HepG2 (cell line): ENCODE measurements around the gene MAN1A1. TPM values are rescaled to one million over a fixed set of nuclear protein-coding genes. Genes with fewer than 3 reads are reported as not detected.

Experiments used
- ATAC-seq: fragments of 200-7000 bp; cut with Tn5 transposase; 3 replicates; pipeline ENCODE4 v1.9.1; 2020; ENCODE audit warnings: mild to moderate bottlenecking, moderate library complexity
- BruUV-seq: library from RNA; stranded (reverse); fragments of 400-500 nt; replicated peaks from 2 replicates; lab custom pipeline; 2021; lab: Mats Ljungman, UMichigan
- CTCF ChIA-PET: fragments of 300-600 bp; formaldehyde crosslinking; extraction: SDS; loops from one replicate; lab custom pipeline; 2021; ENCODE audit warnings: low total read pairs, inconsistent platforms, low intra/inter-chr PET ratio; lab: Yijun Ruan, JAX
- POLR2A ChIA-PET: fragments of 350-600 bp; sonication (Branson Sonifier 250); formaldehyde crosslinking; loops from one replicate; lab custom pipeline; 2020; ENCODE audit warnings: antibody characterized with exemption, inconsistent platforms; lab: Yijun Ruan, JAX
- DNase-seq: peaks from one replicate; pipeline ENCODE4 v3.0.0-alpha.2; 2015; ENCODE audit warnings: low spot score
- FAIRE-seq: peaks from 3 replicates; lab custom pipeline; 2011; peaks lifted over from hg19 to GRCh38; lab: Jason Lieb, UNC
- H2AFZ ChIP-seq: one replicate; pipeline ENCODE4 v1.6.1; 2011; ENCODE audit warnings: low read length, inconsistent platforms
- H3K27ac ChIP-seq: fragments of 300-600 bp; 3 replicates; pipeline ENCODE4 v1.8.0; 2011; ENCODE audit warnings: mixed run types, mild to moderate bottlenecking, mixed read lengths, low read length, inconsistent platforms; ENCODE audit not compliant: insufficient read depth; ENCODE audit errors: extremely low read length
- H3K27me3 ChIP-seq, 2 experiments: fragments of 200-600 bp in 1 of 2; 2 replicates in 1 of 2; 3 replicates in 1 of 2; pipeline versions ENCODE4 v1.6.0 to v1.8.0; 2011; ENCODE audit warnings: low read length in 2 of 2, mild to moderate bottlenecking in 2 of 2, moderate library complexity in 2 of 2, inconsistent platforms in 1 of 2; ENCODE audit not compliant: insufficient read depth in 2 of 2, control insufficient read depth in 1 of 2
- H3K36me3 ChIP-seq, 2 experiments: fragments of 200-600 bp in 1 of 2; replicated peaks in 1 of 2; 2 replicates in 1 of 2; 3 replicates in 1 of 2; pipeline versions ENCODE4 v1.5.1 to v1.8.0; 2011; ENCODE audit warnings: low read length in 2 of 2, inconsistent platforms in 1 of 2; ENCODE audit not compliant: insufficient read depth in 2 of 2, control insufficient read depth in 1 of 2
- H3K4me1 ChIP-seq: 2 replicates; pipeline ENCODE4 v1.5.1; 2012; ENCODE audit warnings: low read length, inconsistent platforms; ENCODE audit not compliant: insufficient read depth
- H3K4me2 ChIP-seq: 2 replicates; pipeline ENCODE4 v1.6.0; 2011; ENCODE audit warnings: low read depth, low read length, inconsistent platforms
- H3K4me3 ChIP-seq, 3 experiments: fragments of 200-600 bp in 1 of 3; sonication (generic), shearing (Covaris generic) in 1 of 3; replicated peaks in 1 of 3; 2 replicates each; pipeline ENCODE4 v1.5.1; 2011 to 2016; ENCODE audit warnings: low read length in 3 of 3, inconsistent platforms in 2 of 3, low read depth in 2 of 3, mild to moderate bottlenecking in 2 of 3, control low read depth in 1 of 3, mixed read lengths in 1 of 3; ENCODE audit not compliant: insufficient read depth in 1 of 3
- H3K79me2 ChIP-seq: one replicate; pipeline ENCODE4 v1.6.1; 2011; ENCODE audit warnings: low read length, inconsistent platforms; ENCODE audit not compliant: insufficient read depth
- H3K9ac ChIP-seq: 2 replicates; pipeline ENCODE4 v1.6.0; 2011; ENCODE audit warnings: mild to moderate bottlenecking, low read depth, low read length, inconsistent platforms; ENCODE audit not compliant: insufficient read depth
- H3K9me3 ChIP-seq: 2 replicates; pipeline ENCODE4 v1.5.1; 2012; ENCODE audit warnings: mild to moderate bottlenecking, low read length
- H4K20me1 ChIP-seq: 2 replicates; pipeline ENCODE4 v1.6.0; 2011; ENCODE audit warnings: inconsistent platforms, mild to moderate bottlenecking, low read length, moderate library complexity; ENCODE audit not compliant: insufficient read depth
- AGO2 ChIP-seq: fragments of 200-400 bp; formaldehyde crosslinking; optimal IDR thresholded peaks from 2 replicates; pipeline ENCODE3; 2017; ENCODE audit warnings: mild to moderate bottlenecking, low read depth, low read length, moderate library complexity
- DMTF1 ChIP-seq: sonication (generic); formaldehyde crosslinking; IDR thresholded peaks from 2 replicates; pipeline ENCODE4 v1.4.0; 2020; ENCODE audit warnings: mild to moderate bottlenecking, missing genetic modification reagents
- MAFF ChIP-seq: IDR thresholded peaks from 2 replicates; pipeline ENCODE4 v1.6.1; 2011; ENCODE audit warnings: low read depth, low read length, improper control_type of control experiment
- MTF2 ChIP-seq: sonication (generic); formaldehyde crosslinking; IDR thresholded peaks from 2 replicates; pipeline ENCODE4 v1.5.0; 2020; ENCODE audit warnings: missing genetic modification reagents, borderline replicate concordance
- PHF5A ChIP-seq: IDR thresholded peaks from one replicate; pipeline ENCODE4 v1.6.1; 2018; ENCODE audit warnings: low read depth, missing genetic modification reagents; ENCODE audit not compliant: unreplicated experiment
- POLR2G ChIP-seq: fragments of 200-400 bp; formaldehyde crosslinking; IDR thresholded peaks from 2 replicates; pipeline ENCODE4 v1.6.1; 2018; ENCODE audit warnings: mild to moderate bottlenecking, low read depth, low read length, moderate library complexity
- RAD21 ChIP-seq: fragments of 450-650 bp; formaldehyde crosslinking; IDR thresholded peaks from 2 replicates; pipeline ENCODE4 v1.5.0; 2020; ENCODE audit warnings: mild to moderate bottlenecking
- RBM22 ChIP-seq: fragments of 200-400 bp; formaldehyde crosslinking; optimal IDR thresholded peaks from 2 replicates; pipeline ENCODE3; 2017; ENCODE audit warnings: mild to moderate bottlenecking, low read length, moderate library complexity
- SRSF4 ChIP-seq: fragments of 200-400 bp; formaldehyde crosslinking; IDR thresholded peaks from one replicate; pipeline ENCODE4 v1.6.1; 2018; ENCODE audit warnings: mild to moderate bottlenecking, low read depth, low read length, moderate library complexity; ENCODE audit not compliant: poor library complexity, severe bottlenecking
- ZBTB10 ChIP-seq: sonication (generic); formaldehyde crosslinking; IDR thresholded peaks from 2 replicates; pipeline ENCODE4 v1.4.0; 2020; ENCODE audit warnings: missing genetic modification reagents, borderline replicate concordance
- ZBTB26 ChIP-seq: IDR thresholded peaks from 2 replicates; pipeline ENCODE4 v1.6.1; 2016; ENCODE audit warnings: missing compliant biosample characterization, missing genetic modification reagents, borderline replicate concordance
- ZKSCAN1 ChIP-seq: fragments of 150-350 bp; IDR thresholded peaks from 2 replicates; pipeline ENCODE4 v1.6.1; 2014; ENCODE audit warnings: low read length
- ZMYM2 ChIP-seq: sonication (generic); formaldehyde crosslinking; IDR thresholded peaks from 2 replicates; pipeline ENCODE4 v1.8.0; 2022; ENCODE audit warnings: mild to moderate bottlenecking, missing genetic modification reagents
- ZNF18 ChIP-seq: sonication (generic); formaldehyde crosslinking; IDR thresholded peaks from 2 replicates; pipeline ENCODE4 v1.8.0; 2022; ENCODE audit warnings: mild to moderate bottlenecking, missing genetic modification reagents; ENCODE audit not compliant: insufficient replicate concordance
- ZNF24 ChIP-seq: fragments of 450-650 bp; IDR thresholded peaks from 2 replicates; pipeline ENCODE4 v1.6.1; 2017; ENCODE audit warnings: antibody characterized with exemption, mild to moderate bottlenecking
- ZNF567 ChIP-seq: sonication (generic); formaldehyde crosslinking; IDR thresholded peaks from 2 replicates; pipeline ENCODE4 v1.8.1; 2023; ENCODE audit warnings: mild to moderate bottlenecking, missing genetic modification reagents, borderline replicate concordance
- ZNF678 ChIP-seq: sonication (generic); formaldehyde crosslinking; IDR thresholded peaks from 2 replicates; pipeline ENCODE4 v1.4.0; 2020; ENCODE audit warnings: mild to moderate bottlenecking, missing genetic modification reagents
- ZNF891 ChIP-seq: sonication (generic); formaldehyde crosslinking; IDR thresholded peaks from 2 replicates; pipeline ENCODE4 v1.5.0; 2020; ENCODE audit warnings: mild to moderate bottlenecking, missing genetic modification reagents
- WGBS: methylation state at CpG from one replicate; pipeline ENCODE4 v1.1.6; 2017; ENCODE audit warnings: low lambda C conversion rate; 5-methylcytosine and 5-hydroxymethylcytosine counted together
- in situ Hi-C: cut with HindIII; loops from 2 replicates; pipeline ENCODE4 v1.10.0; 2017; ENCODE audit warnings: low pct_unique_long_range_greater_than_20kb; ENCODE audit not compliant: extremely low pct_ligation_motif_present
- intact Hi-C: fragments of 100-400 bp; cut with micrococcal nuclease; formaldehyde crosslinking; loops from one replicate; pipeline ENCODE4 v1.10.0; 2022; ENCODE audit not compliant: unreplicated experiment
- polyA plus RNA-seq, 8 experiments: library from polyadenylated mRNA; depleted of rRNA in 3 of 8; stranded (reverse) in 7 of 8; unstranded in 1 of 8; fragments of >200 nt; fragmentation: Illumina TruSeq in 4 of 8; extraction: Trizol in 4 of 8; gene quantifications; 2 replicates each; pipeline versions ENCODE4 v1.2.1 to v1.2.3, GENCODE V29; 2011 to 2016; ENCODE audit warnings: low read depth in 4 of 8, missing spikeins in 1 of 8, mixed read lengths in 1 of 8; ENCODE audit not compliant: insufficient read depth in 1 of 8
- total RNA-seq, 5 experiments: library from RNA; depleted of rRNA; stranded (reverse); fragments of >200 nt; fragmentation: Illumina TruSeq; extraction: Trizol; gene quantifications; 2 replicates each; pipeline ENCODE4 v1.2.3, GENCODE V29; 2016; ENCODE audit warnings: low read depth in 1 of 5

MAN1A1 gene
- total and polyA plus RNA-seq, 2 of the 13 experiments (the other 11 are each of a cell fraction or from before 2014, with no cell fraction given), result 156 to 236 TPM

GRCh38 chr6:119176445-119176844 lies 173.1 kb downstream of the MAN1A1 start:
- DNase-seq, result no peak
- Histone ChIP-seq H2AFZ (no peak overlapping the region), H3K4me1 (peaks cover 54% of the 10 kb centered on the region), H3K27me3 (no peaks in the 10 kb centered on the region), H3K9me3 (no peaks in the 10 kb centered on the region), H3K36me3 (peaks cover 4 to 34% of the 10 kb centered on the region in 2 experiments), H3K9ac (no peak overlapping the region), H3K4me3 (no peak overlapping the region), H3K79me2 (no peaks in the 10 kb centered on the region), H4K20me1 (no peaks in the 10 kb centered on the region), H3K4me2 (no peak overlapping the region), H3K27ac (no peak overlapping the region)
- no TSS peak for BruUV-seq
- ATAC-seq, result no peak
- no peak for FAIRE-seq
- ChIA-PET POLR2A (no interaction called here), CTCF (no interaction called here)
- 83% methylated on average over 3 of the region's 3 CpGs for WGBS
- intact Hi-C loops, result loop anchor here (2.0 kb wide), 1 partner anchor 14 kb away; no protein-coding TSS in a partner anchor
- in situ Hi-C loops, result no loop called here
- TF ChIP-seq AGO2 (peak; percentile 62), SRSF4 (no peak), ZMYM2 (CRISPR knock-in tag) (no peak), POLR2G (peak; percentile 32; the same call in 1 of the 2 replicates), DMTF1 (no peak), MAFF (no peak), RAD21 (CRISPR knock-in tag) (no peak), ZNF891 (no peak), PHF5A (CRISPR knock-in tag) (no peak), ZNF18 (CRISPR knock-in tag) (no peak), ZNF24 (no peak), ZNF678 (CRISPR knock-in tag) (no peak), ZBTB26 (CRISPR knock-in tag) (no peak), ZKSCAN1 (no peak), ZNF567 (CRISPR knock-in tag) (no peak), MTF2 (no peak), ZBTB10 (CRISPR knock-in tag) (no peak), RBM22 (peak; percentile 82)
